Measurements from ENCODE around the gene SLC17A4. TPM values are rescaled to one million over a fixed set of nuclear protein-coding genes. Genes with fewer than 3 reads are reported as not detected.

Gene SLC17A4
- total RNA-seq, 2 donors from 2014 or later, result not detected

- H3K27me3 Mint-ChIP-seq (ENCODE audit: insufficient read depth), result no peaks in the 10 kb centered on the region
- H3K27ac Mint-ChIP-seq, result no peak overlapping the region
- no peak overlapping the region for H3K9ac ChIP-seq (ENCODE audit: extremely low read depth, low read length, poor library complexity, severe bottlenecking)
- no peaks in the 10 kb centered on the region for H3K9me3 Mint-ChIP-seq
- WGBS, 2 experiments (ENCODE audit: insufficient coverage in 1 of 2, insufficient read length in 1 of 2), result 73 to 85% methylated on average over 3 to 4 of the region's 4 CpGs
- H3K4me1 Mint-ChIP-seq, result peaks cover 4% of the 10 kb centered on the region
- no peak for TF ChIP-seq CTCF (conservative IDR thresholded peaks at IDR 0.05)
- H3K36me3 ChIP-seq (ENCODE audit: control insufficient read depth, insufficient read depth, low read length), result no peaks in the 10 kb centered on the region
- no peak overlapping the region for H3K4me3 Mint-ChIP-seq
- no peaks in the 10 kb centered on the region for H3K36me3 Mint-ChIP-seq (ENCODE audit: low read depth)
- H3K27me3 ChIP-seq (ENCODE audit: control insufficient read depth, insufficient read depth, low read length, poor library complexity, severe bottlenecking), result no peaks in the 10 kb centered on the region
- no peak for DNase-seq
- H3K4me3 ChIP-seq (ENCODE audit: low read length), result no peak overlapping the region
- H3K9me3 ChIP-seq (ENCODE audit: control insufficient read depth, low read length), result no peaks in the 10 kb centered on the region
- no peak overlapping the region for H3K27ac ChIP-seq (ENCODE audit: low read depth, low read length)
- no peaks in the 10 kb centered on the region for H3K4me1 ChIP-seq (ENCODE audit: control insufficient read depth, insufficient read depth, low read length)
Measured at GRCh38 chr6:25830458-25830857, 75.9 kb downstream of the SLC17A4 start.

Other genes starting within 250 kb of the SLC17A4 start
- gene SCGN, start 102.5 kb upstream of the SLC17A4 start, total RNA-seq, result not detected
- not detected for gene SLC17A1, start 77.3 kb downstream of the SLC17A4 start, total RNA-seq
- gene SLC17A3, start 119.5 kb downstream of the SLC17A4 start, total RNA-seq, result not detected
- gene SLC17A2, start 175.9 kb downstream of the SLC17A4 start, total RNA-seq, result not detected
- gene TRIM38, start 208.1 kb downstream of the SLC17A4 start, total RNA-seq, result 1 to 10 TPM; 4.2 to 4.4 TPM